ENCODE results near the gene SOD3. TPM values are rescaled to one million over a fixed set of nuclear protein-coding genes. Genes with fewer than 3 reads are reported as not detected.

SOD3 gene
- total RNA-seq, 6 experiments from 2014 or later: 13.9 to 18.5 (median 16.9) TPM

DNA sequence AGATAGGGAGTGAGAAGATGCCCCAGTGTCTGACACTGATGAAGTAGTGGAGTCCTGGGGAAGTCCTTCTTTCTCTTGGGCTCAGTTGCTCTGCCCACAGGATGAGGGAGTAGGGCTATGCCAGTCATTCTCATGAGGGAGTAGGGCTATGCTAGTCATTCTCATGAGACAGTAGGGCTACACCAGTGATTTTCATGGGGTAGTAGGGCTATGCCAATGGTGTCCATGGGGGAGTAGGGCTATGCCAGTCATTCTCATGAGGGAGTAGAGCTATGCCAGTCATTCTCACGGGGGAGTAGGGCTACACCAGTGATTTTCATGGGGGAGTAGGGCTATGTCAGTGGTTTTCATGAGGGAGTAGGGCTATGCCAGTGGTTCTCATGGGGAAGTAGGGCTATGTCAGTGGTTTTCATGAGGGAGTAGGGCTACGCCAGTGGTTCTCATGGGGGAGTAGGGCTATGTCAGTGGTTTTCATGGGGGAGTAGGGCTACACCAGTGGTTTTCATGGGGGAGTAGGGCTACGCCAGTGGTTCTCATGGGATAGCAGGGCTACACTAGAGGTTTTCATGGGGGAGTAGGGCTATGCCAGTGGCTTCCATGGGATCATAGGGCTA is 43.3 kb upstream of the SOD3 start:
- H3K36me3 Mint-ChIP-seq (ENCODE audit: low read depth): peaks cover 7% of the 10 kb centered on the region
- H3K4me3 Mint-ChIP-seq: no peak overlapping the region
- peaks cover 48% of the 10 kb centered on the region for H3K4me1 Mint-ChIP-seq (ENCODE audit: low read depth)
- peaks cover 9% of the 10 kb centered on the region for H3K9me3 Mint-ChIP-seq
- H3K27me3 Mint-ChIP-seq (ENCODE audit: insufficient read depth): peaks cover 3% of the 10 kb centered on the region
- DNase-seq: no peak
- TF ChIP-seq, protein P1, sequence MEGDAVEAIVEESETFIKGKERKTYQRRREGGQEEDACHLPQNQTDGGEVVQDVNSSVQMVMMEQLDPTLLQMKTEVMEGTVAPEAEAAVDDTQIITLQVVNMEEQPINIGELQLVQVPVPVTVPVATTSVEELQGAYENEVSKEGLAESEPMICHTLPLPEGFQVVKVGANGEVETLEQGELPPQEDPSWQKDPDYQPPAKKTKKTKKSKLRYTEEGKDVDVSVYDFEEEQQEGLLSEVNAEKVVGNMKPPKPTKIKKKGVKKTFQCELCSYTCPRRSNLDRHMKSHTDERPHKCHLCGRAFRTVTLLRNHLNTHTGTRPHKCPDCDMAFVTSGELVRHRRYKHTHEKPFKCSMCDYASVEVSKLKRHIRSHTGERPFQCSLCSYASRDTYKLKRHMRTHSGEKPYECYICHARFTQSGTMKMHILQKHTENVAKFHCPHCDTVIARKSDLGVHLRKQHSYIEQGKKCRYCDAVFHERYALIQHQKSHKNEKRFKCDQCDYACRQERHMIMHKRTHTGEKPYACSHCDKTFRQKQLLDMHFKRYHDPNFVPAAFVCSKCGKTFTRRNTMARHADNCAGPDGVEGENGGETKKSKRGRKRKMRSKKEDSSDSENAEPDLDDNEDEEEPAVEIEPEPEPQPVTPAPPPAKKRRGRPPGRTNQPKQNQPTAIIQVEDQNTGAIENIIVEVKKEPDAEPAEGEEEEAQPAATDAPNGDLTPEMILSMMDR (IDR thresholded peaks at IDR 0.05): no peak
- no peak overlapping the region for H3K27ac Mint-ChIP-seq

DNA sequence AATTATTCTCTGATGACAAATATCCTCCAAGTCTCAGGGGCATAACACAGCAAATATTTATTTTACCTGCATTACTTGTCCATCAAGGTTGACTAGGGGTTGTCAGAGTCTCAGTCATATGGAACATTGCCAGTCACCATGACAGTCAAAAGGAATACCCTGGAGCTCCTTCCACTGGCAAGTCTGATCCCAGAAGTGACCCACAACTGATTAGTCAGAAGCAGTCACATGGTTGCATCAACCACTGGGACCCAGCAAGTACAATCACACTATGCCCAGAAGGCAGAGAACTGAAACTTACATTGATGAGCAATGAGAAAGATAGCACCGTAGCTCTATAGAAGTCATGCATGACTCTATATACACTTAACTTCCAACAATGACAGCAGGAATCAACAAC is 41.9 kb upstream of the SOD3 start:
- H3K27ac Mint-ChIP-seq: peak overlapping the region; percentile 24; the same call in 1 of the 2 replicates
- peaks cover 10% of the 10 kb centered on the region for H3K36me3 Mint-ChIP-seq (ENCODE audit: low read depth)
- no peak overlapping the region for H3K4me3 Mint-ChIP-seq
- peaks cover 3% of the 10 kb centered on the region for H3K27me3 Mint-ChIP-seq (ENCODE audit: insufficient read depth)
- TF ChIP-seq, protein P1 (IDR thresholded peaks at IDR 0.05): no peak
- H3K4me1 Mint-ChIP-seq (ENCODE audit: low read depth): peaks cover 34% of the 10 kb centered on the region
- H3K9me3 Mint-ChIP-seq: peaks cover 20% of the 10 kb centered on the region
- DNase-seq: peak; percentile 91

DNA sequence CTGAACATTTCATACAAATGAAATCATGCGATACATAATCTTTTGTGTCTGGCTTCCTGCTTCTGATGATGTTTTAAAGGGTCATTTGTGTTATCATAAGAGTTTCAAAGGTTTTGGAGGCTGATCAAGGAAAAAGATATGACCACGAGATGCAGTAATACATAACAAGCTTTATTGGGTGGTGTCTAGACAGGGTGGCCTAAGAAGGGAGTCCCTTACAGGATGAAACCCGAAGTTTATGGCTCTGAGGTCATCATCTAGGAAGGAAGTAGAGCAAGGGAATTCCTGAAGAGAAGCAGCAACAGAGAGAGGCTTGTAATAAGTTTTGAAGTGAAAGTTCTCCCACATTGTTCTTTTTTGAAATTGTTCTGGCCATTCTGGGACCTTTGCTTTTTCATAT is 40.8 kb upstream of the SOD3 start:
- H3K4me1 Mint-ChIP-seq (ENCODE audit: low read depth): peaks cover 28% of the 10 kb centered on the region
- no peak for DNase-seq
- TF ChIP-seq, protein P1 (IDR thresholded peaks at IDR 0.05): no peak
- peaks cover 10% of the 10 kb centered on the region for H3K36me3 Mint-ChIP-seq (ENCODE audit: low read depth)
- H3K4me3 Mint-ChIP-seq: no peak overlapping the region
- peaks cover 2% of the 10 kb centered on the region; the same call in 1 of the 2 replicates for H3K27me3 Mint-ChIP-seq (ENCODE audit: insufficient read depth)
- H3K9me3 Mint-ChIP-seq: peaks cover 20% of the 10 kb centered on the region
- no peak overlapping the region; the same call in 1 of the 2 replicates for H3K27ac Mint-ChIP-seq

DNA sequence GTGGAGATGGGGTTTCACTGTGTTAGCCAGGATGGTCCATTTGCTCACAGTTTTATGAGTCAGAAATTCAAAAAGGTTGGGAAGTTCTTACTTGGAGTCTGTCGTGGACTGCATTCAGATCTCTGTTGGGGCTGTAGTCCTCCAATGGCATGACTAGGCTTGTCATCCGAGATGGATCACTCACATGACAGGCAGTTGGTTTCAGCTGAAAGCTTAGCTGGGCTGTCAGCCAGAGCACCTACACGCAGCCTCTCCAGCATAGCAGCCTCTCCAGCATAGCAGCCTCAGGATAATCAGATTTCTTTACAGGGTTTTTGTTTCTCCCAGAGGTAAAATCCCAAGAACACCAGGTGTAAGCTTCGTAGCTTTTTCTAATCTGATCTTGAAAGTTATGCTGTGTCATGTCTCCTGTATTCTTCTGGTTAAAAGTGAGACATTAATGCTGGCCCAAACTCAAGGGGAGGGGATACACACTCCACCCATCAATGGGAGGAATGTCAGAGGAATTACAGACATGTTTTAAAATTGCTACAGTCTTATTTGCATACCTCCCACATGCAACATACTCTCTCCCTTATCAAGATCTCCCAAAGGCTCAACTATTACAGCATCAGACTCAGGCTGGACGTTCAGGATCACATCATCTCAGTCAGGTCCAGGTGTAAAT is 31.6 kb upstream of the SOD3 start:
- Mint-ChIP-seq H3K4me3 (peak overlapping the region; percentile 14; the same call in 1 of the 2 replicates), H3K27me3 (ENCODE audit: insufficient read depth) (no peaks in the 10 kb centered on the region; the same call in 1 of the 2 replicates), H3K4me1 (ENCODE audit: low read depth) (peaks cover 32% of the 10 kb centered on the region), H3K27ac (peak overlapping the region; percentile 65; the same call in 1 of the 2 replicates), H3K9me3 (no peaks in the 10 kb centered on the region; the same call in 1 of the 2 replicates), H3K36me3 (ENCODE audit: low read depth) (no peaks in the 10 kb centered on the region; the same call in 1 of the 2 replicates)
- peak; percentile 22 for DNase-seq
- TF ChIP-seq, protein P1 (IDR thresholded peaks at IDR 0.05): no peak

DNA sequence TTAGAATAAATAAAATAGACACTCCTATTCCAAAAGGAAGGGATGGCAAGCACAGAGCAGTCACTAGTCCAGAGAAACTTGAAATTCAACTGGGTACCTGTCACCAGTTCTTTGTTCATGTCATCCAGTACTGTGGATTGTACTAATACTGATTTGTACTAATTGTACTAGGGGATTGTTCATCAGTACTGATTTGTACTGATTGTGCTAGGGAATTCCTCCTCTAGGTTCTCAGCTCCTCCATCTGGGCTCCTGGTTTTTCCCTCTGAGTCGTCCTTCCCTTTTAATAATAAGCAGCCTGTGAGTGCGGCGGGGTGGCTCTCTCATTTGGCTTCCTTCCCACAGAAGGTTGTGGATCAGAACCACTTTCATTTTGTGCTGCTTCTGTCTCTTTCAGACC is 31.0 kb upstream of the SOD3 start:
- H3K27ac Mint-ChIP-seq: no peak overlapping the region

More for the DNA sequence above, 31.0 kb upstream of the SOD3 start:
- Mint-ChIP-seq H3K9me3 (no peaks in the 10 kb centered on the region; the same call in 1 of the 2 replicates), H3K27me3 (ENCODE audit: insufficient read depth) (no peaks in the 10 kb centered on the region; the same call in 1 of the 2 replicates), H3K4me3 (0 out of 2 replicates have a peak overlapping the region, but pooled peaks have one; percentile 17), H3K4me1 (ENCODE audit: low read depth) (peaks cover 37% of the 10 kb centered on the region), H3K36me3 (ENCODE audit: low read depth) (no peaks in the 10 kb centered on the region; the same call in 1 of the 2 replicates)
- DNase-seq: no peak
- TF ChIP-seq, protein P1 (IDR thresholded peaks at IDR 0.05): no peak

All from HFFc6 (cell line).